HG03439 (cell line): ENCODE results near the gene BACH2.
"Not testable (repeated sequence)": the region's sequence is repeated elsewhere in the genome, so short reads cannot be mapped to it uniquely, and the experiment has no call there.

Experiments
- ATAC-seq: cut with Tn5 transposase; IDR thresholded peaks from one replicate; pipeline ENCODE4 v1.9.1; 2021; ENCODE audit warnings: mild to moderate bottlenecking, moderate library complexity; ENCODE audit not compliant: unreplicated experiment

BACH2 gene

DNA sequence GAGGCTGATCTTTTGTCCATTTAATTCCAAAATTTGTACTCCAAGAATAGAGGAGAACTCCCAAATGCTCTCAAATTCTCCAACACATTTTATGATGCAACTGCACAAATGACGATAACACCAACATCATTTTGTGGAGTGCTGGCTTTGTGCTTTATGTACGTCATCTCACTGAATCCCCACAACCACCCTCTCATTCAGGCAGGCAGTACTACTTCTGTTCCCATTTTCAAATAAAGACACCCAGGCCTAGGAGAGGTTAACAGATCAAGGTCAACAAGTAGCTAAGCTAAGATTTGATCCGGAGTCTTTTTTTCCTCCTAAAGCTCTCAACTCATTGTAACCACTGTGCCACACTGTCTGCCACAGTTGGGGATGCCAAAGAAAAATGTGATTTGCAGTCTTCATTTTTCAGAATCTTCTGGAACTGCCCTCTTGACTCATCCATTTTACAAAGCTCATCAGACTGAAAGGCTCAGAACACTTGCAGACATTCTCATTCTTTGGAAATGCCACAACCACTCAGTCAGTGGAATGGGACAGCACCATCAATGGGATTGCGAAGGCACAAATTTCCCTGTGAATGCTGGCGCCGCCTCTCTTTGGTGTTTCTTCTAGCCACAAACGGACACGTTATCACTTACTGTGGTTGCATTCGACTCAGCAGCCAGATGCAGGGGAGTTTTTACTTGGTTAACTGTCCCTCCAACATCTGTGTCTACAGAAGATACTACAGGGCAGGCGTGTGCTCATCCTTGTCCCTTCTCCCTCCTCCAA lies 217.9 kb downstream of the BACH2 start:
- no peak for ATAC-seq

DNA sequence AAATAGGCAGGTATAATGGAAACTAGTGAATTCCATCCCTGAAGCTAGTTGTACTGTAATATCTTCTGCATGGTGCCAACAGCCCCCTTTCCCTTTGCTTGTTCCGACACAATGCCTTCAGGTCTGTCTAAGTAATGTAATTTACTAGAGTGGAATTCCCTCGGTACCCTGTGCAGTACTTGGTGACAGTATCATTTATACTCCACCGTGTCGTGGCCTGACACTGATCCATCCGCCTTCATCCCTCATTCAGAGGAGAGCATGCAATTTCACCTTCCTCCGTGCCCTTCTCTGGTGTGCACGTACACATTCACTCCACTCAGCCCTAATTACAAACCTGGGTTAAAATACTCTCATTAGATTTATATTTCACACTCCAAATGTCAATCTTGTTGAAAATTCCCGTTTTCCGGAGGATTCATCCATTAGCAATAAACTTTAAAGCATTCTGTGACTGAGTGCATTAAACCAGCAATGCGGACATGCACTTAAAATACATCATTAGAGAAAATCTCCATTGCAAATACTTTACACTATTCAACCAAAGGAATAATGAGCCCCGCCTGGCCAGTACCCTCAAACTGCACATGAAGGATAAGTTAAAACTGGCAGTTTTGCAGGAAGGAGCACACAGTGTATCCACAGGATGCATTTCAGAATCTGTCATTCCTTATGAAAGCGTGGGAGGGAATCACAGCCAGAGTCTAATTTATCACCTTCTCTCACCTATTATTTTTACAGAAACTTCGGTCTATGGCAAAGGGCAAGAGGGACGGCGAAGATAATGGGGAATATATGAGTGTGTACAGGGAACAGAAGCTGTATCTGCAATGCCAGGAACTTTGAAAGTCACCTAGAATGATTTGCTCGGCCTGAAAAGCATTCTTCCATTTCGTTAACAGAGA lies 219.9 kb downstream of the BACH2 start:
- no peak for ATAC-seq

DNA sequence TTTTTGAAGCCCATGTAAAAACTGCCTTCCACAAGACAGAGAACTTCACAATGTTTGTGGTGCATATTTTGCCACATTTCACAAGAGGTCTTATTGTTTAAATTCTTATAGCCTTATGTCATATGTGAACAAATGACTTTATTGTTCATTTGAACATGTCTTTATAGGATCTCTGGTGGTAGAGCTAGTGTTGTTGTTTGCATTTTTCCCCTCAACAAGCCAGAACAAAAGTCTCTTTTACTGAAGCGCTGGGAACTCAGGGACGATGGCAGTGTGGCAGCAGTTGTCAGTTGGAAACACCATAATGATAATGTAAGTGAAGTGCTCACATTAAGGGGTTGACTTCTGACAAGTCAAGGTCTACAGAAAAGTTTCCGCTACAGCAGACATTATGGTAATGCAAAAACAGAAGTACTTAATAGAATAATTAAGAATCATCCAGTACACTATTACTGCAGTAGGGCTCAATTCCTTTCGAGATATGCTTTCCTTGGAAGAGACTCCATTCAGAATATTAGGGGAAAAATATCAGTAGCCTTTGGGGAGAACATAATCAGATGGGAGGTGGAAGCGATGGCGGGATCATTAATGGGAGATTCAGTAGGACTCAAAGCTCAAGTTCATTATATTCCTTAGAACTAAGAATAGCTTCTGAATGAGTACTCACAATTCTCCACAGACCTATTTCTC lies 222.3 kb downstream of the BACH2 start:
- no peak for ATAC-seq

DNA sequence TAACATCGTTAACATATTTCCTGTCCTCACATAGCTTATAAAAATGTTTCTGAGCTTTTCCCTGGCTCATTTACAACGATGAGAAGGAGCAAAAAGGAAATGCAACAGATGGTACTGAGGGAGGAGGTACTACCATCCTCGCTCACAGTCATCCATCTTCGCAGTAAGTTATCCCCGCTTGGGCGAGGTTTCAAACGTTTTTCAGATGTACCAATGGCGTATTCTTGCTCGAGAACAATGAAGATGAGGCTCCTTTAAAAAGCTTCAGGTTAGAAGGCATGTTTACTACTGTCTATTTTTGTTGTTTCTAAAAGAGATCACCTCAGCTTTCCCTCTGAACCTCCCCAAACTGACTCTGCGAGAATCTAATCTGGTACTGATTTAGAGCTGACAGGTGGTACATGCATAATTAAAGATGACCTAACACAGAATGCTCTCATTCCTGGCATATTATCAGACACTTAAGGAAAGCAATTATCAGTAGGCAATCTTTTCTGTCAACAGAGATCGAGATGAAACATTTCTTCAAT lies 223.6 kb downstream of the BACH2 start:
- no peak for ATAC-seq

DNA sequence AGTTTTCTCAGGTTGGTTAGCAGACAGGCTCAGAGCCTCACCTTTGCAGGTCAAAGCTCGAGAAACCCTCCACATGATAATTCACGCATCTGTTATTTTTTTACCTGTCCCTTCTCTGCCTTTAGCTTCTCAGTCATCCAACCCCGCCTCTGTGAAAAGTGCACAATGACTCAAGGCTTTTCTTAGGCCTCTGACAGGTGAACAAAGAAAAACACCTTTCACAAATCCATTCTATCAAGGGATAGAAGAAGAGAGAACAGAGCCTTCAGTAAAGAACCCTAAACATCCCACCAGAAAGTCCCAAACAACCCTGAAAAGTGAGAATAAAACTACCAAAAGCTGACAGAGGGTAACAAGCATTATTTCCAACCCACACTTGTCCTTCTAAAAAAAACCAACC lies 224.1 kb downstream of the BACH2 start:
- ATAC-seq = no peak

DNA sequence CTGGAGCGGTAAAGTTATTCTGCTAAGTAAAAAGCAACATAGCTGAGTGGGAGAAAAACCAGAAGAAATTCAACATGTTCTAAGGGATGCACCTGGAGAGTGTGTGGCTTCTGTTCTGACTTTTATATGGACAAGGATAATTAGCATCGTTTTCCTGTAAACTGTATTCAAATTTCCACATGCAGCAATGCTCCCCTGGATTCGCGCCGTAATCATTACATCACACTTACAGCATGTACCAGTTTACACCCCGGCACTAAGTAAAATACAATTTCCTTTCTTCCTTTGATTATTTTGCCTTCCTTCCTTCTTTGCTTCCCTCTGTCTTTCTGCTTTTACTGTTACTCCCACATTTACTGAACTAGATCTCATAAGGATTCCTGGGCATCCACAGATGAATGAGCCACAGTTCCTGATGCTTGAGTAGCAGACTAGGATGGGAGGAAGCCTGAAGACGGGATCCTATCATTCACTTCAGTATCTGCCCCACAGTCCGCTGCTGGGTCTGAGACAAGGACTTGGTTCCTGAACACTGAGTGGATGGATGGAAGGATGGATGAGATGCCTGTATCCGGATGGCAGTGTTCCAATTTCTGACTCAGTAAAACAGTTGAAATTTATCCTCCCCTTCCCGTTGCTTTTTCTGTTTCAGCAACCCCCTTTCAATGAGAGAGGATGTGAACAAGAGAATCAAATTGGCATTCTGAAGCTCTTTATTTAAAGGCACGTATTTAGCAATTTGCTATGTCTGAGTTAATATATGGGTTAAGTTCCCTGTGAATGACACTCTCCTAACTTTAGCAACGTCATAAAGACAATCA lies 227.7 kb downstream of the BACH2 start:
- no peak for ATAC-seq

DNA sequence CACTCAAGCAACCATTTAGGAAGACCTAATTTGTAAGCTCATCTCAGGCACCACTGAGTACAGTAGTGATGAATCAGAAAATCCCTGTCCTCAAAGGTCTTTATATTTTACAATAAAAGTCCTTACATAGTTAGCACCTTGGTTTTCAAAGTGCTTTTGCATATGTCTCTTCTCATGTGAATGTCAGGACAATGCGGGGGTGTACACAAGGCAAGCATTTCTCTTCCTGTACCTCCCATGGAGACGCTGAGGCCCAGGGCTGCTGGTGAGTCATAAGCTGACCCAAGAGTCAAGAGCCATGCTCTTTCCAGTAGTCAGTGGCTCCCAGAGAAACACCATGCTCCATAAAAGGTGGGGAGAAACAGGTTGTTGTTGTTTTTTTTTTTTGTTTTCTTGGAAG lies 228.4 kb downstream of the BACH2 start:
- ATAC-seq = no peak

DNA sequence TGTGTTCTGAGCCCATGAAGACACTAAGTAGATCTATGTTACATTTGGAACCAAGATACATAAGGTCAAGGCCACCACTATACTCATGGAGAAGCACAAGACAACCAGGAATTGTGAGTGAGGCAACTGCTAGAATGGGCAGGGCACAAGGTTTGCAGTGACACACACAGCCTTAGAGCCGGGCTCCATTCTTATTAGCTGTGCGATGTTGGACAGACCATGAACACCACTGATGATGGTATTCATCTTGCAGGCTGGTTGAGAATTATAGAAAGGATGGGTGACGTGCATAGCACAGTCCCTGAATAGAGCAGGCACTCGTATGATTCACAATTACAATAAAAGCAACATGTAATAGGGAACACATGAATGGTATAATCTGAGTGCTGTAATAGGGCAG lies 229.9 kb downstream of the BACH2 start:
- ATAC-seq = no peak

DNA sequence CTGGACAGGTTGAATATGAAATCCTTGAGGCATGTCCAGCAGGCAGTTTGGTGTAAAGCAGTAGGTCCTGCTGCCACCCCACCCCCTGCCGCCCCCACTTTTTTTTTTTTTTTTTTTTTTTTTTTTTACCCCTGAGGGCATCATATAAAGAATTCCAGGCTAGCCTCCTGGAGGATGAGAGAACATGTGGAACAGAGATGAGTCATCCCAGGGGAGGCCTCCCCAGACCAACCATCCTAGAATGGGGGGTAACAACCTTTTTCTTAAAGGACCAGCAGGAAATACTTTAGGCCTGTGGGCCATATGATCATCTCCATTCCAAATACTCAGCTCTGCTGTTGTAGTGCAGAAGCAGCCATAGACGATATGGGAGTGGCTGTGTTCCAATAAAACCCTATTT lies 231.5 kb downstream of the BACH2 start:
- ATAC-seq = no peak

DNA sequence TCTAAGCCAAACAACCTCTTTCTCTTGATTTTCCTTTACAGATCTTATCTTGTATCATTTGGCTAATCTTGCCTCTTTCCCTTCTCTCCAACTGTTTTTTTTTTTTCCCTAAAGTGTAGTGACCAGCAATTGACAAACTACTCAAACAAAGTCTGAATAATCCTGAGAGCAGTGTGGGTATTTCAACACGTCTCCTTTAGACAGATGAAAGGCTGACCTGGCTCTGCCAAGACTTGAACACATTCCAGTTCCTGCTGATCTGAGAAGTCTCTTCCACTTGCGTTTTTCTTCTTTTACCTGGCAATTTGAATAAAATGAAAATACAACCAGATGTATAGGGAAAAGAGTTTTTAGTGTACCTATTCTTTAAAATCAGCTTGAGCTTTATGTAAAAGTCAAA lies 234.0 kb downstream of the BACH2 start:
- ATAC-seq = no peak

DNA sequence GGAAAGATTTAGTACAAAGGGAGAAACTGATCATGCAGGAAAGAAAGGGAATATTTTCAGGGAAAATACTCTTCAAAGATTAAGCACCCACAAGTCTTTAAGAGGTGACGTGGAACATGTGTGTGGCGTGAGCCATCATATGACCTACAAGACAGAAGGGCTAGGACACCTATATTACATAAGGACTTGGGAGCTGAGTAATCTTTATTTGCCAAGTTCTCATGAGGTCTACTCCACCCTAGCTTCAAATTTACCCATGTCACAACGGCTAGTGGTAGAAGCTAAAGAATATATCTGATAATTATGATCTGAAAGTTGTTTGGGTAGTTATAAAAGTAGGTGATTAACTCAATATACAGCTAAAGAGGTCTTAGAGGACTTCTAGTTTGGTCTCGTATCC lies 234.6 kb downstream of the BACH2 start:
- ATAC-seq = no peak

DNA sequence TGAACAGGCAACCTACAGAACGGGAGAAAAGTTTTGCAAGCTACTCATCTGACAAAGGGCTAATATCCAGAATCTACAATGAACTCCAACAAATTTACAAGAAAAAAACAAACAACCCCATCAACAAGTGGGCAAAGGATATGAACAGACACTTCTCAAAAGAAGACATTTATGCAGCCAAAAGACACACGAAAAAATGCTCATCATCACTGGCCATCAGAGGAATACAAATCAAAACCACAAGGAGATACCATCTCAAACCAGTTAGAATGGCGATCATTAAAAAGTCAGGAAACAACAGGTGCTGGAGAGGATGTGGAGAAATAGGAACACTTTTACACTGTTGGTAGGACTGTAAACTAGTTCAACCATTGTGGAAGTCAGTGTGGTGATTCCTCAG lies 237.5 kb downstream of the BACH2 start:
- ATAC-seq = not testable (repeated sequence)

DNA sequence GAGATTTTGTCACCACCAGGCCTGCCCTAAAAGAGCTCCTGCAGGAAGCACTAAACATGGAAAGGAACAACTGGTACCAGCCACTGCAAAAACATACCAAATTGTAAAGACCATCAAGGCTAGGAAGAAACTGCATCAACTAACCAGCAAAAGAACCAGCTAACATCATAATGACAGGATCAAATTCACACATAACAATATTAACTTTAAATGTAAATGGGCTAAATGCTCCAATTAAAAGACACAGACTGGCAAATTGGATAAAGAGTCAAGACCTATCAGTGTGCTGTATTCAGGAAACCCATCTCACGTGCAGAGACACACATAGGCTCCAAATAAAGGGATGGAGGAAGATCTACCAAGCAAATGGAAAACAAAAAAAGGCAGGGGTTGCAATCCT lies 240.7 kb downstream of the BACH2 start:
- not testable (repeated sequence) for ATAC-seq

DNA sequence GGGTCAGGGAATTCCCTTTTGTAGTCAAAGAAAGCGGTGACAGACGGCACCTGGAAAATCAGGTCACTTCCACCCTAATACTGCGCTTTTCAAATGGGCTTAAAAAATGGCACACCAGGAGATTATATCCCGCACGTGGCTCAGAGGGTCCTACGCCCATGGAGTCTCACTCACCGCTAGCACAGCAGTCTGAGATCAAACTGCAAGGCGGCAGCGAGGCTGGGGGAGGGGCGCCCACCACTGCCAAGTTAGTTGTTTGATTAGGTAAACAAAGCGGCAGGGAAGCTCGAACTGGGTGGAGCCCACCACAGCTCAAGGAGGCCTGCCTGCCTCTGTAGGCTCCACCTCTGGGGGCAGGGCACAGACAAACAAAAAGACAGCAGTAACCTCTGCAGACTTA lies 242.4 kb downstream of the BACH2 start:
- ATAC-seq = not testable (repeated sequence)

DNA sequence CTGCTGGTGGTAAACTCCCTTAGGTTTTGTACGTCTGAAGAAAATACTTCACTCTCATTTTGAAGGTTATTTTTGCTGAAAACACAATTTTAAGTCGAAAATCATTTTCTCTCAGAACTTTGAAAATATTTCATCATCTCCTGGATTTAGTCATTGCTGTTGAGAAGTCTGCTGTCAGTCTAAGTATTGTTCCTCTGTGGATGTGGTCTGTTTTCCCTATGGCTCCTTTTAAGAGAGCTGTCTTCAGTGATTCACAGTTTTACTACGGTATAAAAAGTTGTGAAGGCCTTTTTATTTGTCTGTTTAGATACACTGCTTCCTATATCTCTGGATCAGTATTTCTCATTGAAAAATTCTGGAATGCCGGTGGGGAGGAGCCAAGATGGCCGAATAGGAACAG lies 243.0 kb downstream of the BACH2 start:
- no peak for ATAC-seq

DNA sequence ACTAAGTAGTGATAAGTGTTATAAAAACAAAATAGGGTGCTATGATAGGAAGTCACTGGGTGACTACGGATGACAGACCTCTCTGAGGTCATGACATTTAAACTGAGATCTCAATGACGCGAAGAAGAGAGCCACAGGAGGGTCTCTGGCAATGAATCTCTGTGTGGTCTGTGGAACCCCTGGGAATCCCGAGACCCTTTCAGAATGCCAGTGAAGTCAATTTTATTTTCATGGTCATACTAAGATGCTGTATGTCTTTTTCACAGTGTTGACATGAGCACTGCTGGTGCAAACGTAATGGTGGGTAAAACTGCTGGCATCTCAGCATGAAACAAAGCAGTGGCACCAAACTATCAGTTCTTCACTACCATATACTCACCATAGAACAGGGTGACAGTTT lies 247.3 kb downstream of the BACH2 start:
- ATAC-seq = no peak

DNA sequence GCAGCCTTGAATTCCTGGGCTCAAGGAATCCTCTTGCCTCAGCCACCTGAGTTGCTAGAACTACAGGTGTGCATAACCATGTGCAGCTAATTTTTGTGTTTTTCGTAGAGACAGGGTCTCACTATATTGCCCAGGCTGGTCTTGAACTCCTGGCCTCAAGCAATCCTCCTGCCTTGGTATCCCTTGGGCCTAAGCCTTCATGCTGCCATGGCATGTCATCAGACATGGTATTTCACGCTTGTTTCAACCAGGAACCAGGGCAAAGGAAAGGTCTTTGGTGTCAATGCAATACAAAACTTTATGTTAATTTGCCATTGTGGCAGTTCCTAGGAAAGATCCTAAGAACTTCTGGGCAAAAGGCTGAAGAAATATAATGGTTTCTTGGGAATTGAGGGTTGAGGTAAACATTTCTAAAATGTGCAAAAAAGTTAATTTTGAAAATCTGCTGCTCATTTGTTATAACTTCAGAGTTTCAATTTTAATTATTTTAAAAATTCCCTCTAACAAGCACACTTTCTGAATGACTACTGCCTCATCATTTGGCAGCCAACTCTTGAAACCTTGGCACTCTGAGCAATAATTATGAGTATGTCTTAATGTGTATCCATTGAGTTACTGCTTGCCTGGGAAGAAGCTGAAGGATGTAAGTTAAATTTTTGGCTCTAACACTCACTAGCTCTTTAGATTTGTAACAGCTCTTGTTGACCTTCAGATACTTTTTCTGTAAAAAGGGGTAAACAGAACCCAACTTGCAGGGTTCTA lies 248.3 kb downstream of the BACH2 start:
- ATAC-seq = no peak

DNA sequence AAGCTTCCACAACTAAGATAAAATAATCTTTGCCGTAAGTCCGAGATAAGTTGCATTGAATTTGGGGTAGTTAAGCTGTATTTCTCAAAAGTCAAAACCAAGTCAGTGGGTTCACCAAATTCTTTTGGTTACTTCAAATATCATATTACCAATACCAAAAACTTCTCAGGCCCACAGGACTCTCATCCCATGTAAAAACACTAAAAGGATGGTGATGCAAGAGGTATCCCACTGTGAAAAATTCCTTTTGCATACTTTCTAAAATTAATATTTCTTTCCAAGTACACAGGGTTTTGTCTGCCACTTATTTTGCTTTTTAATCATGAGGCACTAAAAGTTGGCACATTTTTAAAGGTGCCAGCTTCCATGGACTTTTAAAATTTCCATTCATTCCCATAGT lies 251.1 kb downstream of the BACH2 start:
- no peak for ATAC-seq

DNA sequence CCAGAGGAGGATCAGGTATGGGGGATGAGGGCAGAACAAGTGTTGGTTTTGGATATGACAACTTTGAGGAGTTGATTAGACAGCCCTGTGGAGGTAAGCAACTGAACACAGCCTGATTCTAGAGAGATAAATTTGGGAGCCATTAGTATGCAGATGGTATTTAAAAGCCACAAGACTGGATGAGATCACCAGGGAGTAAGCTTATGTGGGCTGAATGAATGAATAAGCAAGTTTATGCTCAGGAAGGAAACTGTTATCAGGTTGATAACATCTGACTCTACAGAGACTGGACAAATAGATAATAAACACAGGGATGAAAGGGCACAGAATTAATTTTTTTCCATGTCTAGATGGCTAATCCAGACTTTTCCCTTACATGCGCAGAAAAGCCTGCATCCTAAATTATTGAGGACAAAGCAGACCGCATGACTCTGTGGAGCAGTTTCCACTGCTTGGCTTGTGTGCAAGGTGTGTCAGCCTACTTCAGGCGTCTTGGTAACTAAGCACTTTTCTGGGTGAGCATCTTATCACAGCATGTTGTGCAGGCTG lies 251.7 kb downstream of the BACH2 start:
- no peak for ATAC-seq
